Right kidney (tissue), 9 donors: Measurements from ENCODE around the gene S100A5.
"Not testable (repeated sequence)": the region's sequence is repeated elsewhere in the genome, so short reads cannot be mapped to it uniquely, and the experiment has no call there.

Experiments used
- DNase-seq: peaks from one replicate; pipeline ENCODE4 v3.0.0-alpha.2; 2016
- long read RNA-seq, 8 donors: transcript quantifications; one replicate each; lab custom pipeline, GENCODE V29; 2026

Gene S100A5, protein sequence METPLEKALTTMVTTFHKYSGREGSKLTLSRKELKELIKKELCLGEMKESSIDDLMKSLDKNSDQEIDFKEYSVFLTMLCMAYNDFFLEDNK
- long read RNA-seq, donor 1, partial matches to known transcripts: 0 of 2 reads
- long read RNA-seq, donor 1, other reads (novel, unspliced or antisense): 0 of 2 reads
- long read RNA-seq, donor 2: 0 reads
- long read RNA-seq, donor 3: 0 reads
- long read RNA-seq, donor 4, partial matches to known transcripts: 0 of 2 reads
- long read RNA-seq, donor 4, other reads (novel, unspliced or antisense): 0 of 2 reads
- long read RNA-seq, donor 5, partial matches to known transcripts: 0 of 1 reads
- long read RNA-seq, donor 5, other reads (novel, unspliced or antisense): 0 of 1 reads
- long read RNA-seq, donor 6: 0 reads
- long read RNA-seq, donor 7: 0 reads
- long read RNA-seq, donor 8, partial matches to known transcripts: 0 of 2 reads
- long read RNA-seq, donor 8, other reads (novel, unspliced or antisense): 0 of 2 reads

- peak; percentile 51 for DNase-seq
Measured at GRCh38 chr1:153540394-153541361, at the start of gene S100A5. Gene S100A5, minus strand, starts transcription at chr1:153540934. Its CDS starts 743 bp downstream, at chr1:153540191.

GRCh38 chr1:153588482-153588881 is 47.7 kb upstream of the S100A5 start:
- DNase-seq: no peak

- DNase-seq: not testable (repeated sequence)
Measured at GRCh38 chr1:153588033-153588432, 47.3 kb upstream of the S100A5 start.

DNA sequence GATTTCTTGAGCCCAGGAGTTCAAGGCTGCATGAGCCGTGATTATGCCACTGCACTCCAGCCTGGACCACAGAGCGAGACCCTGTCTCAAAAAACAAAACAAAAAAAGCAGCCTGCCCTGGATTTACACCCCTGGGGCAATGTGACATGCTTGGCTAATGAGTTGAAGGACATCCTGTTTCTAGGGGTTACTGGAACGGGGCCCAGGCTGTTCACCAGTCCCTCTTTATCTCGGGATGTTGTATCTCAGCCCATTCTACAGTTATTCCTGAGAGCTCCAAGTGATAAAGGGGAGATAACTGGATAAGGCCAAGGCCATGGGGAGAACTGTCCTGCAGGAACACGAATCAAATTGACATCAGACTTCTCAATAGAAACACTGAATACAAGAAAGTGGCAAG is 46.6 kb upstream of the S100A5 start:
- DNase-seq: no peak

DNA sequence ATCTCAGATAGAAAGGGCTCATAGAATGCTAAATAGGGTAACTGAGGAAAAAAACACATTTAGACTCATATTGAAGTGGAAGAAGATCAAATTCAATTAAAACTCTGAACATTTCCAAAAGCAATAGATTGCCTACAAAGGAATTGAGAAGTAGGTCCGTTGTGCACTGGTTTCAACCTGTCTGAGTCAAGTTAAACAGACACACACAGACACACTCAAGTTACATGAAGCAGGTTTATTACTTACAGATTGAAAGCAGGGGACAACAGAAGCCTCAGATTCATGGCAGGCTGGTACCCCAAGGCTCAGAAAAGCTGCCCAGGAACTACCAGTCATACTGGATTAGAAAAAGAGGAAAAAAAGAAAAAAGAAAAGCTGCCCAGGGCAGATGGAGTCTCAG is 45.6 kb upstream of the S100A5 start:
- no peak for DNase-seq

DNA sequence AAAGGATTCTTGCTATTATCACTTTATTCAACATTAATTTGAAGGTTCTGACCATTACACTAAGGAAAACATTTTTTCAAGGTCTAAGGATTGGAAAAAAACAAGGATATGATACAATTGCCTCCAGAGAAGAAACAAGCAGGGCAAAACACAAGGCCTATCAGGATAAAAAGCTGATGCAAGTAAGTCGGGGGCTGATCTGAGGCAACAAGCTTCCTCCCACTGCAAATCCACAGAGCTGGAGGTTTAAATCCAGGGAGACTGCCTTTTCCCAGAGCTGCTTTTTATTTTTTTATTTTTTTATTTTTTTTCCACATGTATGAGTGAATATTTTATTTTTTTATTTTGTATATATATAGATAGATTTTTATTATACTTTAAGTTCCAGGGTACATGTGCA is 44.3 kb upstream of the S100A5 start:
- no peak for DNase-seq

DNA sequence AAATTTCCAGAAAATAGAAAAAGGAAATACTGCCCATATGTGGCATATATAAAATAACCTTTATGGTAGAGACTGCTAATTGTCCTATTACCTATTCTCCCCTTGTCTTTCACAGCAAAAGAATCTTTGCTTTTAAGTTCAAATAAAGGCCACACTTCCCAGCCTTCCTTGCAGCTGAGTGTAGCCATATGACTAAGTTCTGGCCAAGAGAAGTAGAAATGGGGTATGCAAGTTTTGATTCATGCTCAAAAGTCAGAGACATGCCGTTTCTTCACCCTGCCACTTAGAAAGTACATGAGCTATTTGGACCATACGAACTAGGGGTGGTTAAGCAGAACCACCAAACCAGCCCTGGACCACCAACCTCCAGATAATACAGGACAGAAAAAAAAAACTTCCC is 43.2 kb upstream of the S100A5 start:
- no peak for DNase-seq

DNA sequence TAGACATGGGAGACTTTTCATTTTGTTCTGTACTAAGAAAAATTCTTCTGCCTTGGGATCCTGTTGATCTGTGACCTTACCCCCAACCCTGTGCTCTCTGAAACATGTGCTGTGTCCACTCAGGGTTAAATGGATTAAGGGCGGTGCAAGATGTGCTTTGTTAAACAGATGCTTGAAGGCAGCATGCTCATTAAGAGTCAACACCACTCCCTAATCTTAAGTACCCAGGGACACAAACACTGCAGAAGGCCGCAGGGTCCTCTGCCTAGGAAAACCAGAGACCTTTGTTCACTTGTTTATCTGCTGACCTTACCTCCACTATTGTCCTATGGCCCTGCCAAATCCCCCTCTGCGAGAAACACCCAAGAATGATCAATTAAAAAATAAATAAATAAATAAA is 42.8 kb upstream of the S100A5 start:
- DNase-seq: not testable (repeated sequence)

DNA sequence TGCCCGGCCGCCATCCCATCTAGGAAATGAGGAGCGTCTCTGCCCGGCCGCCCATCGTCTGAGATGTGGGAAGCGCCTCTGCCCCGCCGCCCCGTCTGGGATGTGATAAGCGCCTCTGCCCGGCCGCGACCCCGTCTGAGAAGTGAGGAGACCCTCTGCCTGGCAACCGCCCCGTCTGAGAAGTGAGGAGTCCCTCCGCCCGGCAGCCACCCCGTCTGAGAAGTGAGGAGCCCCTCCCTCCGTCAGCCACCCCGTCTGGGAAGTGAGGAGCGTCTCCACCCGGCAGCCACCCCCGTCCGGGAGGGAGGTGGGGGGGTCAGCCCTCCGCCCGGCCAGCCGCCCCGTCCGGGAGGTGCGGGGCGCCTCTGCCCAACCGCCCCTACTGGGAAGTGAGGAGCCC is 42.1 kb upstream of the S100A5 start:
- not testable (repeated sequence) for DNase-seq

DNA sequence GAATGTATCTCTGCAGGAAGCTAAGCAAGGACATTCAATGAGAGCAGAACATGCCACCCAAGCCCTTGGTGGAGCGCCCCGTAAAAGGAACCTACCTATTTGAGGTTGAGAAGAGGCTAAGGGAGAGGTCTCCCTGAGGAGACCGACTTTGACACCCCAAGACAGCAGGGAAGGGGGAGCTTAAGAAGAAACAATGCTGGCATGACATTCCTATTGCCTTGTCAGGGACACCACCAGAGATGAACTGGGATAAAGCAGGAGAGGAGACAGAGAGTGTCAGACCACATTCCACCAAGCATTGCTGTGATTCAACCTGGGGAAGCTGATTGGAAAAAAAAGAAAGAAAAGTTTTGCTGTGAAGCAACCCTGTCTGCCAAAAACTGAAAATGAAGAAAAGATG is 38.2 kb upstream of the S100A5 start:
- no peak for DNase-seq

- DNase-seq: no peak
Measured at GRCh38 chr1:153578490-153578889, 37.8 kb upstream of the S100A5 start.

- DNase-seq: no peak
Measured at GRCh38 chr1:153577624-153578051, 36.9 kb upstream of the S100A5 start.

- no peak for DNase-seq
Measured at GRCh38 chr1:153577138-153577537, 36.4 kb upstream of the S100A5 start.

GRCh38 chr1:153575497-153575896 is 34.8 kb upstream of the S100A5 start:
- DNase-seq: not testable (repeated sequence)

DNA sequence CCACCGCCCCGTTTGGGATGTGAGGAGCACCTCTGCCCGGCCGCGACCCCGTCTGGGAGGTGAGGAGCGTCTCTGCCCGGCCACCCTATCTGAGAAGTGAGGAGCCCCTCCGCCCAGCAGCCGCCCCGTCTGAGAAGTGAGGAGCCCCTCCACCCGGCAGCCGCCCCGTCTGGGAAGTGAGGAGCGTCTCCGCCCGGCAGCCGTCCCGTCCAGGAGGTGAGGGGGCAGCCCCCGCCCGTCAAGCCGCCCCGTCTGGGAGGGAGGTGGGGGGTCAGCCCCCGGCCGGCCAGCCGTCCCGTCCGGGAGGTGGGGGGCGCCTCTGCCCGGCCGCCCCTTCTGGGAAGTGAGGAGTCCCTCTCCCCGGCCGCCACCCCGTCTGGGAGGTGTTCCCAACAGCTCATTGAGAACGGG is 34.4 kb upstream of the S100A5 start:
- DNase-seq: not testable (repeated sequence)

DNA sequence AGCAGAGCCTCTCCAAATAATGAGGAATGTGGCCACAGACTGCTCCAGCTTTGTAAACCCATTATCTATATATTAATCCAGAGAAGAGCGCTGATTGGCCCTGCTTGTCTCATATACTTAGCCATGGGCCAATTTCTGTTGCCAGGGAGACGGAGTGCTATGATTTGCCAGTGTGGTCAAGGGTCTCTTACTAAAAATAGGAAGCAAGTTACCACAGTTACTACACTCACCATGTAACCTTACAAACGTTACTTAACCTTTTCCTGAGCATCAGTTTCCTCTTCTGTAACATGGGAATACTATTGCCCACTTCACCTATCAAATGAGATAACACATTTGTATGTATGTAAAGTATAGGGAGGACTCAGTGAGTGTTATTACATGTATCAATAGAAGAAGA is 32.6 kb upstream of the S100A5 start:
- no peak for DNase-seq

GRCh38 chr1:153572569-153573015 is 31.9 kb upstream of the S100A5 start:
- peak; percentile 49 for DNase-seq

DNA sequence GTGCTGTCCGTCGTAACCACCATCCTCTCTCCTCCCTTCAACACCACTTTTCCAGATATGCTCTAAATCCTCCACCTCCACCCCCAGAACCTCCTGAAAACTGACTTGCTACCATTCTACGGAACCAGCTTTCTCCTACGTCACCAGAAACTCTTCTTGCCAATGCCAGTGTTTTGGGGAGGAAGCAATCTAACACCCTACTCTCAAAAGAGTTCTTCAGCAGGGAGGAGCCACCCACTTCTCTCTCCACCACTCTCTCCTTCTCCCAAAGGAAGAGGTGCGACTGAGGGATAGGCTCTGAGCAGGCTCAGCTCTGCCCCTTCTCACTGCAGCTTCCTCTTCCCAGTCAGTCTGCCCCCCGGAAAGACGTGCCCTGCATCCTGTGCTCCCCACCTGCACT is 31.0 kb upstream of the S100A5 start:
- DNase-seq: no peak

DNA sequence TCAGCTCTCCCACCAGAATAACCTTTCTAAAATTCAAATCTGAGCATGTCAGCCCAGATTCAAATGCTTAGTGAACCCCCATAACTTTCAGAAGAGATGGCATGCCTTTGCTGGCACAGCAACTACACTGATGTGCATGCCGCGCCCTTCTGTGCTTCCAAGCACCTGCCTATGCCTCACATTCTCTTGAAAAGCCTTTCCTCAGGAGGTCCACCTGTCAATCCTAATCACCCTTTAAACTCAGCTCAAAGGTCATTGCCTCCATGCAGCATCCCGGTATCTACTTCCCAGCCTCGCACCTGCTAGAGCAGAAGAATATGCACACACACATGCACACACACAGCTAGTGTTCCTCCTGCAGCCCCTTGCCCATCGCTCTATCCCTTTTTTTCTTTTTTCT is 30.1 kb upstream of the S100A5 start:
- DNase-seq: no peak

GRCh38 chr1:153569465-153569864 is 28.7 kb upstream of the S100A5 start:
- DNase-seq: no peak

DNA sequence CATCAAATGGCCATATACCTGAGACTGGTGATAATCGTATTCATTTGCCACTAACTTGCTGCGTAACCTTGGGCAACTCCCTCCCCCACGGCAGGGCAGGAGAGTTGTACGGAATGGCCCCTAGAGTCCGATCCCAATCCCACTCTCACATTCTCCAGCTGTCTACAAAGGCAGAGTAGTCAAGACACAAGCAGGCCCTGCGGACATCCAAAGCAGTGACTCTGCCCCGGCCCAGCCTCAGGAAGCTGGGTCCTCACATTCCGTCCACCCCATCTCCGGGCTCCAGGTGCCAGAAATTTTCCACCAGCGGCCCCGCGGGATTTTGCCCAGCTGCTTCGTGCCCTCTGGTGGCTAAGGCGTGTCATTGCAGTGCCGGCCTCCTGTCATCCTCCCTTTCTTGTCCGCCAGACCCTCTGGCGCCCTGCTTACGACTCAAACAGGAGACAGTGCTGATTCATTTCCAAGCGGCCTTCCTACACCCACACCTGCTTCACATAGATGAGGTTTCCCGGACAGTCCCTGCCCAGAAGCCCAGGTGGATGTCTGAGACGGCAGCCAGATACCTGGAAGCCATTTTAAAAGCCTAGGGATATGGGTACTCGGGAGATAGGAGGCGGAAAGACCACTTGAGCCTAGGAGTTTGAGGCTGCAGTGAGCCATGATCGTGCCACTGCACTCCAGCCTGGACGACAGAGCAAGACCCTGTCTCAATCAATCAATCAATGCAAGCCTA is 27.8 kb upstream of the S100A5 start:
- DNase-seq: peak; percentile 90
